ENCODE data around the gene CENPW.

CENPW gene

GRCh38 chr6:126339796-126340609 is at the start of gene CENPW:
Gene CENPW (plus strand): TSS chr6:126340115. CDS start chr6:126340274, 159 bp downstream.
- peak; percentile 67 for DNase-seq

- DNase-seq = no peak
These were observed 45.9 kb upstream of the CENPW start for GRCh38 chr6:126293891-126294524.

GRCh38 chr6:126300126-126300525 is 39.8 kb upstream of the CENPW start:
- DNase-seq = no peak

GRCh38 chr6:126300735-126301134 is 39.2 kb upstream of the CENPW start:
- no peak for DNase-seq

GRCh38 chr6:126302191-126302590 is 37.7 kb upstream of the CENPW start:
- no peak for DNase-seq

- DNase-seq = no peak
These were observed 32.1 kb upstream of the CENPW start for GRCh38 chr6:126307849-126308248.

GRCh38 chr6:126308362-126308761 is 31.6 kb upstream of the CENPW start:
- DNase-seq = no peak

GRCh38 chr6:126312013-126312665 is 27.8 kb upstream of the CENPW start:
- DNase-seq = no peak

- DNase-seq = no peak
These were observed 26.0 kb upstream of the CENPW start for GRCh38 chr6:126313941-126314340.

- DNase-seq = no peak
These were observed 21.1 kb upstream of the CENPW start for GRCh38 chr6:126318797-126319196.

- DNase-seq = no peak
These were observed 6.2 kb upstream of the CENPW start for GRCh38 chr6:126333729-126334128.

GRCh38 chr6:126335210-126335609 is 4.7 kb upstream of the CENPW start:
- DNase-seq = no peak

- no peak for DNase-seq
These were observed 2.6 kb upstream of the CENPW start for GRCh38 chr6:126337323-126337722.

- no peak for DNase-seq
These were observed 1.2 kb downstream of the CENPW start for GRCh38 chr6:126341126-126341525.

- DNase-seq = no peak
These were observed 4.3 kb downstream of the CENPW start for GRCh38 chr6:126344181-126344580.

- no peak for DNase-seq
These were observed 12.0 kb downstream of the CENPW start for GRCh38 chr6:126351960-126352359.

GRCh38 chr6:126352514-126352913 is 12.6 kb downstream of the CENPW start:
- no peak for DNase-seq

GRCh38 chr6:126356526-126356925 is 16.6 kb downstream of the CENPW start:
- no peak for DNase-seq

GRCh38 chr6:126359936-126360537 is 20.1 kb downstream of the CENPW start:
- no peak for DNase-seq

- no peak for DNase-seq
These were observed 22.0 kb downstream of the CENPW start for GRCh38 chr6:126361832-126362440.

GRCh38 chr6:126367849-126368248 is 27.9 kb downstream of the CENPW start:
- no peak for DNase-seq

GRCh38 chr6:126372626-126373025 is 32.7 kb downstream of the CENPW start:
- no peak for DNase-seq

- no peak for DNase-seq
These were observed 33.4 kb downstream of the CENPW start for GRCh38 chr6:126373344-126373743.
